ENCODE data around the gene DOCK9.

The DOCK9 gene

DNA sequence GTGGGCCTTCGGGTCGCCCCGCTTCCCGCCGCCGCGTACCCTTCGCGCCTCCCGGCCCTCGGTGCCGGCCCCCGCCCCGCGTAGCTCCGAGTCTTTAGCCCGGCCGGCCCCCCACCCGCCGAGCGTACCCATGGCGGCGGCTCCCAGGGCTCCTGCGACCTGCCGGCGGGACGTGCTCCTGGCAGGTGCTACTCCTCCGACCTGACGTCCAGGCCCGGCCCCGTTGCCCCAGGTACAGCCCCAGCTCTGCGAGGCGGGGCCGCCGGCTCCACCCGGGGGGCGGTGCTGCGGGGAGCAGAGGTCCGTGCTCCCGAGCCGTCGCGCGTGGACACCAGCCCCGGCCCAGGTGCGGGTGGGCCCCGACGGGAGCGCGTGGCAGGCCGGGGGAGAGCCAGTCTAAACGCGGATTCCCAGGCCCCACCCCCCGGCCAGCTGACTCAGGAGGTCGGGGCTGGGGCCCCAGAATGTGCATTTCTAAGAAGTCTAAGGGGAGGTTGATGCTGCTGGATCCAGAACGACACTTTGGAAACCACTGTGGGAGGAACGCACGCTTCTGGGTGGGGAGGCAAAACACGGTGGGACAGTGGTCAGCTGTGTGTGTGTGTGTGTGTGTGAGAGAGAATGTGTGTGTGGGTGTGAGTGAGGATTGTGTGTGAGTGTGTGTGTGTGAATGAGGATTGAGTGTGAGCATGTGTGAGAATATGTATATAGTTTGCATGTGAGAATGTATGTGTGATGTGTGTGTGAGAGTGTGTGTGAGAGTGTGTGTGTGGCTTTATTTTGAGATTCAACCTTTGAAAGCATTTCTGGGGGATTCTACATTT lies 225.2 kb downstream of the DOCK9 start, which contains the start of gene SLC15A1:
Gene SLC15A1, minus strand, starts transcription at position 206 of the 824 bp plus-strand sequence. Its CDS starts 74 bp downstream, at position 132.
- DNase-seq (ENCODE audit: extremely low read depth in 1 of 2, low read depth in 1 of 2) = no peak

DNA sequence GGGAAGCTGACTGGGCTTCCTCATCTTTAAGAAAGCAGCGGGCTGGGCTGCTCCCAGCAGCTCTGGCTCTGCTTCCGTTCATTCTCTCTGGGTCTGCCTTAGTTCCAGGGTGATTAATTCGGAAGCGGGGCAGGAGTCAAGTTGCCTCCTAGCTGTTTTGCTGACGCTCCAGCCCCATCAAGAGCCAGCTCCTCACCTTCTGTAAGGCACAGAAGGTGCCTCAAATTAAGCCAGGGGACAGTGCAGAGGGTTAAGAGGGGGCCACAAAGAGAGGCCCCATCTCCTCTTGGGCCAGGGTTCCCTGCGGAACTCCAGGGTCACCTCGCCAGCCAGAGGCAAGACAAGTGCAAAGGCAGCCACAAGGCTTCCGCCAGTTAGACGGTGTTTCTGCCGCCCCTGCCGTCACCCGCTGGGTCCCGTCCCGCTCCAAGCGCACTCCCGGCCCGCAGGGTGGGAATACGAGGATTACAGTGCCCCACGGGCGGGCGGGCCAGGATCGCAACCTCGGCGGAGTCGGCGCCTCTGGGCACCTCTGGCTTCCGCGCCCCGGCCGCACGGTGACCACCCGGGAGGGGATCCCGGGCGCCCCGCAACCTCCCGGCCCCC lies 225.9 kb downstream of the DOCK9 start:
- no peak for DNase-seq (ENCODE audit: extremely low read depth in 1 of 2, low read depth in 1 of 2)

- no peak for DNase-seq (ENCODE audit: extremely low read depth in 1 of 2, low read depth in 1 of 2)
Measured at GRCh38 chr13:98751367-98751782, 226.5 kb downstream of the DOCK9 start.

DNA sequence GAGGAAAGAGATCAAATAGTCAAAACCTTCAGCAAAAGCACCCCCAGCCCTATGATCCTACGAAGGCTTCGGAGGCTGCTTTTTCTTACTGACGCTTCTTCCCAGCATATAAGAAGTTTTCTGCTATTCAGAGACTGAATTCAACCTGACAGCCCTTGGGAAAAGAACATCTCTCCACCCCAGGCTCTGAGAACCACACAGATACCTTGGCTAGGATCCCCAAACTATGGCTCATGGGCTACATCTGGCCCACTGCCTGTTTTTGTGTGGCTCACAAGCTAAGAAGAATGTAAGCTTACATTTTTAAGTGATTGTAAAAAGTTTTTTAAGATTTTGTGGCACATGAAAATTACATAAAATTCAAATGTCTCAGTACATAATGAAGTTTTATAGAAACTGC lies 228.4 kb downstream of the DOCK9 start:
- no peak for DNase-seq (ENCODE audit: extremely low read depth in 1 of 2, low read depth in 1 of 2)

GRCh38 chr13:98746968-98747367 lies 230.9 kb downstream of the DOCK9 start:
- no peak for DNase-seq (ENCODE audit: extremely low read depth in 1 of 2, low read depth in 1 of 2)
